Upper lobe of left lung (tissue), 6 donors: ENCODE data around the gene ISCU. TPM values are rescaled to one million over a fixed set of nuclear protein-coding genes. Genes with fewer than 3 reads are reported as not detected.

ENCODE experiments used
- ATAC-seq, 2 donors: fragments of 200-7000 bp; cut with Tn5 transposase; one replicate each; pipeline ENCODE4 v1.9.1; 2022; ENCODE audit warnings: mild to moderate bottlenecking in 2 of 2, moderate library complexity in 2 of 2; ENCODE audit not compliant: low FRiP score in 2 of 2
- DNase-seq, 2 donors: peaks; one replicate each; pipeline ENCODE4 v3.0.0-alpha.2; 2019 to 2020
- H3K27ac ChIP-seq, 4 donors: fragments of 200-600 bp; sonication (generic); one replicate each; pipeline ENCODE4 v1.5.1; 2016 to 2019
- H3K27me3 ChIP-seq, 4 donors: fragments of 200-600 bp; sonication (generic); one replicate each; pipeline ENCODE4 v1.5.1; 2017 to 2019
- H3K36me3 ChIP-seq, 4 donors: fragments of 200-600 bp; sonication (generic); one replicate each; pipeline ENCODE4 v1.5.1; 2016 to 2019
- H3K4me1 ChIP-seq, 4 donors: fragments of 200-600 bp; sonication (generic); one replicate each; pipeline ENCODE4 v1.5.1; 2018 to 2019
- H3K4me3 ChIP-seq, 4 donors: fragments of 200-600 bp; sonication (generic); one replicate each; pipeline ENCODE4 v1.5.1; 2017 to 2019; ENCODE audit warnings: mild to moderate bottlenecking in 2 of 4, moderate library complexity in 1 of 4
- H3K9me3 ChIP-seq, 4 donors: fragments of 200-600 bp; sonication (generic); one replicate each; pipeline ENCODE4 v1.5.1; 2018 to 2019
- EP300 ChIP-seq, 4 donors: sonication (generic); formaldehyde crosslinking; IDR thresholded peaks; one replicate each; pipeline ENCODE4 v1.5.1; 2017; ENCODE audit warnings: antibody characterized with exemption in 4 of 4, control low read depth in 2 of 4
- POLR2A ChIP-seq, 4 donors: fragments of 450-650 bp; IDR thresholded peaks; one replicate each; pipeline ENCODE4 v1.5.1; 2016 to 2017; ENCODE audit warnings: antibody characterized with exemption in 4 of 4, mild to moderate bottlenecking in 2 of 4
- POLR2AphosphoS5 ChIP-seq, 2 donors: sonication (generic); formaldehyde crosslinking; IDR thresholded peaks; one replicate each; pipeline ENCODE4 v1.5.1; 2017; ENCODE audit warnings: antibody characterized with exemption in 2 of 2
- WGBS, 2 donors: methylation state at CpG; one replicate each; pipeline ENCODE4 v1.1.5; 2017 to 2018; 5-methylcytosine and 5-hydroxymethylcytosine counted together
- total RNA-seq, 6 donors: library from RNA; depleted of rRNA in 4 of 6; stranded (reverse); fragments of >200 nt in 4 of 6; gene quantifications; one replicate each; pipeline versions ENCODE4 v1.1.0 to v1.2.1, GENCODE V29; 2016 to 2021
- TF ChIP-seq, protein P1 (sequence below), 6 experiments: fragments of 450-650 bp in 4 of 6; fragments of 200-600 bp in 2 of 6; sonication (generic) in 2 of 6; IDR thresholded peaks; one replicate each; pipeline ENCODE4 v1.5.1; 2016 to 2019; ENCODE audit warnings: antibody characterized with exemption in 6 of 6
- donor health status: DM: no; HTN: no; CAD: no; lungs with moderate emphysema.
- donor health status: DM: no; HTN: yes; CAD: no; lungs with severe emphysema.

Gene ISCU
- total RNA-seq, 6 donors from 2014 or later: 130 to 192 (median 152) TPM

DNA sequence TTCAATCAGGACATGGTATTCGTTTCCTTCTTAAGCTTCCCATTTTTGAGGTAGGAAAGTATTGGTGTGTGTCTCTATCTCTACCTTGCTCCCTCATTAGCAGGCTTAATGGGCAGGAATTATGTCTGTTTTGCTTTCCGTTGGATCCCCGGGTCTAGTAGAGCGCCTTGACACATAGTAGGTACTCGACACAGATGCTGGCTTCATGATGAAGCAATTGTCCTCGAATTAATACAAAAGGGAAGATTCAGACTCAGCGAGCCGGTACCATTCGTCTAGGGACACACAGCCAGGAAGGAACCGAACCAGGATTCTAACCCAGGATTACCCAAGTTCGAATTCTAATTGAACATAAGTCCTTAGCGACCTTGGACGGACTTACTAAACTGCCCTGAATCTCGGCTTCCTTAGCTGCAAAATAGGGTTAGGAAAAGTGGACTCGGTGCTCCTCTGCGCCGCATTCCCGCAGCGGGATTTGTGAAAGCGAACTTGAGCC is 496 bp upstream of the ISCU start:
- no peaks in the 10 kb centered on the region for H3K27me3 ChIP-seq
- H3K4me3 ChIP-seq: peak overlapping the region; percentile 38 to 95 (median 82)
- peaks cover 9 to 37% (median 26%) of the 10 kb centered on the region in 4 donors for H3K36me3 ChIP-seq
- no peak for DNase-seq
- H3K9me3 ChIP-seq: no peaks in the 10 kb centered on the region
- peaks cover 40 to 74% (median 50%) of the 10 kb centered on the region in 4 donors for H3K4me1 ChIP-seq
- peak overlapping the region; percentile 87 to 95 (median 94) for H3K27ac ChIP-seq
- peak in 1 of 2 donors; percentile 0 for ATAC-seq
- TF ChIP-seq POLR2AphosphoS5 (IDR thresholded peaks at IDR 0.05) (no peak), EP300 (IDR thresholded peaks at IDR 0.05) (no peak), POLR2A (IDR thresholded peaks at IDR 0.05) (no peak)
- TF ChIP-seq, protein P1, sequence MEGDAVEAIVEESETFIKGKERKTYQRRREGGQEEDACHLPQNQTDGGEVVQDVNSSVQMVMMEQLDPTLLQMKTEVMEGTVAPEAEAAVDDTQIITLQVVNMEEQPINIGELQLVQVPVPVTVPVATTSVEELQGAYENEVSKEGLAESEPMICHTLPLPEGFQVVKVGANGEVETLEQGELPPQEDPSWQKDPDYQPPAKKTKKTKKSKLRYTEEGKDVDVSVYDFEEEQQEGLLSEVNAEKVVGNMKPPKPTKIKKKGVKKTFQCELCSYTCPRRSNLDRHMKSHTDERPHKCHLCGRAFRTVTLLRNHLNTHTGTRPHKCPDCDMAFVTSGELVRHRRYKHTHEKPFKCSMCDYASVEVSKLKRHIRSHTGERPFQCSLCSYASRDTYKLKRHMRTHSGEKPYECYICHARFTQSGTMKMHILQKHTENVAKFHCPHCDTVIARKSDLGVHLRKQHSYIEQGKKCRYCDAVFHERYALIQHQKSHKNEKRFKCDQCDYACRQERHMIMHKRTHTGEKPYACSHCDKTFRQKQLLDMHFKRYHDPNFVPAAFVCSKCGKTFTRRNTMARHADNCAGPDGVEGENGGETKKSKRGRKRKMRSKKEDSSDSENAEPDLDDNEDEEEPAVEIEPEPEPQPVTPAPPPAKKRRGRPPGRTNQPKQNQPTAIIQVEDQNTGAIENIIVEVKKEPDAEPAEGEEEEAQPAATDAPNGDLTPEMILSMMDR (IDR thresholded peaks at IDR 0.05): no peak
- WGBS, 2 donors: 0 to 1% methylated on average over 18 to 20 of the region's 20 CpGs

DNA sequence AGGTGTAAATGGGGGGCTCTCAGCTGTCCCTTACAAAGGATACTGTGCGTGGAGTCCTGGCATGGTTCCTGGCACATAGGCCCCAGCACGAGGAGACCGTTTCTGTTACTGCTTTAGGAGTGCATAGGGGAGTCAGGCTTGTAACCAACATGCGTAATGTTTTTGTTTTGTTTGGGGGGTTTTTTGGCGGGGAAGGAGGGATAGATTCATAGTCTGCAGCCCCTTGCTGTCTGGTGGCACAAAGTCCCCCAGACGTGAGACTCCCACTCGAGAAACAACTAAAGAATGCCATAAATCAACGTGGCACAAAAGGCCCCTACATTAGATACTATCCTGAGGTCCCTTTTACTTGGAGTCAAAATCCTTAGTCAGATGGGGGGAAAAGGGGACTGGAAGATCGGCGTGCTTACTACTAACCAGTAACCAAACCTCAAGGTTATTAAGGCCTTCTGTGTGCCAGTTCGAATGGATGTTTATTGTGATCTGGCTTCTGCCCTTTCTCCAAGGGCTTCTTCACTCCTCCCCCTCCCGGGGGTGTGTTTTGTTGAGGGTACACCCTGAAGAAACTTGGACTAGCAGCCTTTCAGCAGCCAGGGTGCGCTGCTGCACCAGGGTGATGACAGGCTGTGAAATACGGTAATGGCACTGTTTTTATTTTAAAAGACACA is 874 bp downstream of the ISCU start:
- peaks cover 16 to 43% (median 36%) of the 10 kb centered on the region in 4 donors for H3K36me3 ChIP-seq
- WGBS, 2 donors: 1 to 2% methylated on average over 13 to 14 of the region's 14 CpGs
- DNase-seq (peak in 1 of 2 donors; percentile 92), ATAC-seq (peak; percentile 71 to 78)
- H3K27ac ChIP-seq: peak overlapping the region; percentile 87 to 95 (median 94)
- peaks cover 34 to 67% (median 52%) of the 10 kb centered on the region in 4 donors for H3K4me1 ChIP-seq
- TF ChIP-seq, protein P1 (IDR thresholded peaks at IDR 0.05): peak; percentile 65 to 86 (median 79)
- peak in 1 of 2 donors; percentile 46 for TF ChIP-seq POLR2AphosphoS5 (IDR thresholded peaks at IDR 0.05)
- no peak for TF ChIP-seq EP300 (IDR thresholded peaks at IDR 0.05)
- peak in 2 of 4 donors; percentile 29 to 45 for TF ChIP-seq POLR2A (IDR thresholded peaks at IDR 0.05)
- peak overlapping the region; percentile 64 to 95 (median 82) for H3K4me3 ChIP-seq
- H3K27me3 ChIP-seq: no peaks in the 10 kb centered on the region
- H3K9me3 ChIP-seq: no peaks in the 10 kb centered on the region

DNA sequence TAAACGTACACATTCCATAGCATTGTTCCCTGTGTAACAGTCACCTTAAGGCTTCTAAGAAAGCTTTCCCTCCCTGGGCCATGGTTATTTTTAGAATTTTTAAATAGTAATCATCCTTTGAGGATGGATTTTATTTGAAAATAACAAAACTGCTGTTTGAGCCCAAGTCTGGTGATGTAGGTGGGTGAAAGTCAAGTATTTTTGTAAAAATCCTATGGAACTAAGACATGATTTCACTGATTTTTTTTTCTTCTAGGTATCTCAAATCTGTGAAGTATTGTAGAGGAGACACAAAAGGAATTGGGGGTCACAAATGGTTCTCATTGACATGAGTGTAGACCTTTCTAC is 1.4 kb downstream of the ISCU start:
- Histone ChIP-seq H3K9me3 (no peaks in the 10 kb centered on the region), H3K27ac (no peak overlapping the region), H3K36me3 (peaks cover 21 to 48% (median 40%) of the 10 kb centered on the region in 4 donors), H3K4me3 (peak overlapping the region in 2 of 4 donors; percentile 79 to 95), H3K4me1 (peaks cover 29 to 62% (median 49%) of the 10 kb centered on the region in 4 donors), H3K27me3 (no peaks in the 10 kb centered on the region)
- DNase-seq: no peak
- WGBS, 2 donors: 0 to 6% methylated on average over 1 of the region's 1 CpG
- no peak for TF ChIP-seq POLR2A (IDR thresholded peaks at IDR 0.05)
- TF ChIP-seq, protein P1 (IDR thresholded peaks at IDR 0.05): peak in 1 of 6 experiments; percentile 11
- no peak for ATAC-seq

DNA sequence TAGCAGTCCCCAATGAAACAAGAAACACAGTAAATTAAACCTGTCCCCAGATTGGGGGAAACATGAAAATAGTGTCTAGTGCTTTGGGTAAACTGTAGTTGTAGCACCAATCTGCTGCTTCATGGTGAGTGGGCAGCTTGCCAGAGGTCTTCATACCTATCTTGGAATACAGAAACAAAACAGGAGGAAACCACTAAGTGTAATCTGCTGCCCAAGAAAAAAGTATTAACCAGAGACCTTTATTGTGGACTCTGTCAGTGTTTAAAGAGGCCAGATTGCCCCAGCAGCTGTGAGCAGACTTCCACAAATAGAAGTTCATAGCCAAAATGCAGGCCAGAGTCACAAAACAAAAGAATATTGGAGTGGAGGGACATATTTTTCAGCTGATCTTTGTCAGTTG is 2.3 kb downstream of the ISCU start:
- TF ChIP-seq POLR2AphosphoS5 (IDR thresholded peaks at IDR 0.05) (no peak), POLR2A (IDR thresholded peaks at IDR 0.05) (no peak), EP300 (IDR thresholded peaks at IDR 0.05) (no peak)
- TF ChIP-seq, protein P1 (IDR thresholded peaks at IDR 0.05): no peak

More for the DNA sequence above, 2.3 kb downstream of the ISCU start:
- Histone ChIP-seq H3K27me3 (no peaks in the 10 kb centered on the region), H3K4me1 (peaks cover 20 to 53% (median 40%) of the 10 kb centered on the region in 4 donors), H3K27ac (no peak overlapping the region), H3K36me3 (peaks cover 23 to 57% (median 48%) of the 10 kb centered on the region in 4 donors), H3K4me3 (no peak overlapping the region), H3K9me3 (no peaks in the 10 kb centered on the region)
- ATAC-seq (no peak), DNase-seq (no peak)
